Esophagus muscularis mucosa (tissue), 4 donors: Measurements from ENCODE around the gene PCDHB7. TPM values are rescaled to one million over a fixed set of nuclear protein-coding genes. Genes with fewer than 3 reads are reported as not detected.
A peak's percentile ranks its signal among the peaks of the same experiment; 100 is the strongest.
"Not testable (repeated sequence)": the region's sequence is repeated elsewhere in the genome, so short reads cannot be mapped to it uniquely, and the experiment has no call there.

Experiments
- DNase-seq: peaks from one replicate; pipeline ENCODE4 v3.0.0-alpha.2; 2017; ENCODE audit errors: extremely low spot score
- H3K27ac ChIP-seq, 4 donors: fragments of 200-600 bp; sonication (generic); replicated peaks in 1 of 4; 1 replicate in 3 of 4; 2 replicates in 1 of 4; pipeline ENCODE4 v1.5.1; 2016 to 2019; ENCODE audit warnings: mild to moderate bottlenecking in 1 of 4
- H3K27me3 ChIP-seq, 4 donors: fragments of 200-600 bp; sonication (generic); one replicate each; pipeline versions ENCODE4 v1.5.1 to v1.6.0; 2016 to 2019
- H3K36me3 ChIP-seq, 4 donors: fragments of 200-600 bp; sonication (generic); one replicate each; pipeline ENCODE4 v1.5.1; 2016 to 2019
- H3K4me1 ChIP-seq, 4 donors: fragments of 200-600 bp; sonication (generic); one replicate each; pipeline ENCODE4 v1.5.1; 2016 to 2019
- H3K4me3 ChIP-seq, 4 donors: fragments of 200-600 bp; sonication (generic); 1 replicate in 2 of 4; 2 replicates in 2 of 4; pipeline ENCODE4 v1.5.1; 2016 to 2019; ENCODE audit warnings: mild to moderate bottlenecking in 4 of 4, moderate library complexity in 1 of 4
- H3K9me3 ChIP-seq, 4 donors: fragments of 200-600 bp; sonication (generic); 1 replicate in 3 of 4; 2 replicates in 1 of 4; pipeline ENCODE4 v1.5.1; 2016 to 2019
- EP300 ChIP-seq: sonication (generic); formaldehyde crosslinking; IDR thresholded peaks from one replicate; pipeline ENCODE4 v1.6.1; 2017; ENCODE audit warnings: antibody characterized with exemption
- POLR2A ChIP-seq: fragments of 450-650 bp; IDR thresholded peaks from one replicate; pipeline ENCODE4 v1.6.1; 2017; ENCODE audit warnings: antibody characterized with exemption, moderate library complexity, mild to moderate bottlenecking, low read depth
- POLR2AphosphoS5 ChIP-seq, 2 donors: sonication (generic); formaldehyde crosslinking; IDR thresholded peaks; one replicate each; pipeline ENCODE4 v1.6.1; 2017; ENCODE audit warnings: antibody characterized with exemption in 2 of 2
- WGBS: methylation state at CpG from one replicate; pipeline ENCODE4 v1.1.5; 2018; 5-methylcytosine and 5-hydroxymethylcytosine counted together
- intact Hi-C: fragments of 100-400 bp; cut with DNase I; formaldehyde crosslinking; loops from one replicate; pipeline ENCODE4 v1.15.1; 2023
- total RNA-seq, 4 donors: library from RNA; depleted of rRNA; stranded (reverse); fragments of >200 nt; gene quantifications; one replicate each; pipeline versions ENCODE4 v1.1.0 to v1.2.1, GENCODE V29; 2016
- TF ChIP-seq, protein P1 (sequence below), 3 experiments: fragments of 200-600 bp in 2 of 3; fragments of 450-650 bp in 1 of 3; sonication (generic) in 2 of 3; IDR thresholded peaks; one replicate each; pipeline ENCODE4 v1.5.1; 2017 to 2019; ENCODE audit warnings: antibody characterized with exemption in 3 of 3, mild to moderate bottlenecking in 2 of 3, moderate library complexity in 1 of 3

The PCDHB7 gene
- total RNA-seq, 4 donors from 2014 or later, result 1.1 to 2.9 (median 2.5) TPM

- H3K9me3 ChIP-seq, result peaks cover 0 to 92% (median 55%) of the 10 kb centered on the region in 4 donors
Measured at GRCh38 chr5:141208478-141208877, 36.0 kb downstream of the PCDHB7 start, which contains the start of gene PCDHB12. Gene PCDHB12, plus strand, starts transcription at chr5:141208719. Its CDS starts 189 bp downstream, at chr5:141208908.

GRCh38 chr5:141210281-141210680 is 37.8 kb downstream of the PCDHB7 start:
- H3K36me3 ChIP-seq, H3K4me3 ChIP-seq, H3K4me1 ChIP-seq, H3K27ac ChIP-seq, DNase-seq: not testable (repeated sequence)
- intact Hi-C loops, result loop anchor here (10.0 kb wide), 1 partner anchor 355 kb away; no protein-coding TSS in a partner anchor
- Histone ChIP-seq H3K9me3 (peaks cover 0 to 90% (median 60%) of the 10 kb centered on the region in 4 donors), H3K27me3 (peaks cover 0 to 14% (median 0%) of the 10 kb centered on the region in 4 donors)
- 31% methylated on average over 17 of the region's 39 CpGs for WGBS

More at GRCh38 chr5:141208478-141208877, 36.0 kb downstream of the PCDHB7 start, which contains the start of gene PCDHB12:
- DNase-seq, result no peak
- no peak for TF ChIP-seq POLR2AphosphoS5 (IDR thresholded peaks at IDR 0.05)
- no peak for TF ChIP-seq EP300
- TF ChIP-seq POLR2A, result no peak
- TF ChIP-seq, protein P1, sequence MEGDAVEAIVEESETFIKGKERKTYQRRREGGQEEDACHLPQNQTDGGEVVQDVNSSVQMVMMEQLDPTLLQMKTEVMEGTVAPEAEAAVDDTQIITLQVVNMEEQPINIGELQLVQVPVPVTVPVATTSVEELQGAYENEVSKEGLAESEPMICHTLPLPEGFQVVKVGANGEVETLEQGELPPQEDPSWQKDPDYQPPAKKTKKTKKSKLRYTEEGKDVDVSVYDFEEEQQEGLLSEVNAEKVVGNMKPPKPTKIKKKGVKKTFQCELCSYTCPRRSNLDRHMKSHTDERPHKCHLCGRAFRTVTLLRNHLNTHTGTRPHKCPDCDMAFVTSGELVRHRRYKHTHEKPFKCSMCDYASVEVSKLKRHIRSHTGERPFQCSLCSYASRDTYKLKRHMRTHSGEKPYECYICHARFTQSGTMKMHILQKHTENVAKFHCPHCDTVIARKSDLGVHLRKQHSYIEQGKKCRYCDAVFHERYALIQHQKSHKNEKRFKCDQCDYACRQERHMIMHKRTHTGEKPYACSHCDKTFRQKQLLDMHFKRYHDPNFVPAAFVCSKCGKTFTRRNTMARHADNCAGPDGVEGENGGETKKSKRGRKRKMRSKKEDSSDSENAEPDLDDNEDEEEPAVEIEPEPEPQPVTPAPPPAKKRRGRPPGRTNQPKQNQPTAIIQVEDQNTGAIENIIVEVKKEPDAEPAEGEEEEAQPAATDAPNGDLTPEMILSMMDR (IDR thresholded peaks at IDR 0.05), result peak; percentile 6 to 24 (median 17)
- Histone ChIP-seq H3K27ac (no peak within 1 kb of the TSS), H3K36me3 (no peaks in the 10 kb centered on the region), H3K4me3 (peak within 1 kb of the TSS in 2 of 4 donors; percentile 28 to 30), H3K4me1 (no peaks in the 10 kb centered on the region), H3K27me3 (peaks cover 0 to 13% (median 0%) of the 10 kb centered on the region in 4 donors)
- intact Hi-C loops, result no loop called here
- WGBS, result 26% methylated on average over 11 of the region's 11 CpGs

- H3K27ac ChIP-seq, DNase-seq, H3K36me3 ChIP-seq, H3K4me1 ChIP-seq, H3K4me3 ChIP-seq: not testable (repeated sequence)
- intact Hi-C loops, result loop anchor here (10.0 kb wide), 1 partner anchor 354 kb away; no protein-coding TSS in a partner anchor
- H3K9me3 ChIP-seq, result peaks cover 0 to 88% (median 61%) of the 10 kb centered on the region in 4 donors
- peaks cover 0 to 19% (median 0%) of the 10 kb centered on the region in 4 donors for H3K27me3 ChIP-seq
- 16% methylated on average over 6 of the region's 27 CpGs for whole genome bisulfite sequencing
Measured at GRCh38 chr5:141210849-141211248, 38.4 kb downstream of the PCDHB7 start.

GRCh38 chr5:141213656-141214339 is 41.4 kb downstream of the PCDHB7 start, which contains the start of gene PCDHB13:
Gene PCDHB13, plus strand, starts transcription at chr5:141213919. Its CDS starts 205 bp downstream, at chr5:141214124.
- WGBS, result 16% methylated on average over 14 of the region's 18 CpGs
- peak within 1 kb of the TSS; percentile 12 to 43 (median 32) for H3K4me3 ChIP-seq

GRCh38 chr5:141214583-141214982 is 42.1 kb downstream of the PCDHB7 start:
- intact Hi-C loops, result loop anchor here (10.0 kb wide), 1 partner anchor 350 kb away; no protein-coding TSS in a partner anchor
- H3K4me1 ChIP-seq, H3K27ac ChIP-seq, H3K4me3 ChIP-seq, H3K36me3 ChIP-seq, DNase-seq: not testable (repeated sequence)
- Histone ChIP-seq H3K27me3 (peaks cover 0 to 16% (median 0%) of the 10 kb centered on the region in 4 donors), H3K9me3 (peaks cover 0 to 90% (median 63%) of the 10 kb centered on the region in 4 donors)
- WGBS, result 68% methylated on average over 7 of the region's 12 CpGs

More at GRCh38 chr5:141213656-141214339, 41.4 kb downstream of the PCDHB7 start, which contains the start of gene PCDHB13:
- Histone ChIP-seq H3K9me3 (peaks cover 0 to 90% (median 63%) of the 10 kb centered on the region in 4 donors), H3K27me3 (peaks cover 0 to 20% (median 0%) of the 10 kb centered on the region in 4 donors)
- H3K4me1 ChIP-seq, DNase-seq, H3K27ac ChIP-seq, H3K36me3 ChIP-seq: not testable (repeated sequence)
- intact Hi-C loops, result loop anchor here (10.0 kb wide), 1 partner anchor 351 kb away; no protein-coding TSS in a partner anchor
- TF ChIP-seq, protein P1 (IDR thresholded peaks at IDR 0.05), result peak; percentile 25 to 42 (median 36)

DNA sequence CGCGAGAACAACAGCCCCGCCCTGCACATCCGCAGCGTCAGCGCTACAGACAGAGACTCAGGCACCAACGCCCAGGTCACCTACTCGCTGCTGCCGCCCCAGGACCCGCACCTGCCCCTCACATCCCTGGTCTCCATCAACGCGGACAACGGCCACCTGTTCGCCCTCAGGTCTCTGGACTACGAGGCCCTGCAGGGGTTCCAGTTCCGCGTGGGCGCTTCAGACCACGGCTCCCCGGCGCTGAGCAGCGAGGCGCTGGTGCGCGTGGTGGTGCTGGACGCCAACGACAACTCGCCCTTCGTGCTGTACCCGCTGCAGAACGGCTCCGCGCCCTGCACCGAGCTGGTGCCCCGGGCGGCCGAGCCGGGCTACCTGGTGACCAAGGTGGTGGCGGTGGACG is 43.1 kb downstream of the PCDHB7 start:
- intact Hi-C loops, result loop anchor here (10.0 kb wide), 1 partner anchor 349 kb away; no protein-coding TSS in a partner anchor
- Histone ChIP-seq H3K9me3 (peaks cover 0 to 89% (median 64%) of the 10 kb centered on the region in 4 donors), H3K27me3 (peaks cover 0 to 10% (median 0%) of the 10 kb centered on the region in 4 donors)
- not testable (repeated sequence) for H3K27ac ChIP-seq, DNase-seq, H3K4me1 ChIP-seq, H3K4me3 ChIP-seq, H3K36me3 ChIP-seq
- WGBS, result 30% methylated on average over 20 of the region's 40 CpGs

GRCh38 chr5:141216035-141216434 is 43.6 kb downstream of the PCDHB7 start:
- not testable (repeated sequence) for H3K4me1 ChIP-seq, H3K27ac ChIP-seq, H3K36me3 ChIP-seq, DNase-seq, H3K4me3 ChIP-seq
- H3K27me3 ChIP-seq, result peaks cover 0 to 10% (median 0%) of the 10 kb centered on the region in 4 donors
- intact Hi-C loops, result loop anchor here (10.0 kb wide), 1 partner anchor 349 kb away; no protein-coding TSS in a partner anchor
- H3K9me3 ChIP-seq, result peaks cover 0 to 91% (median 66%) of the 10 kb centered on the region in 4 donors
- WGBS, result 22% methylated on average over 12 of the region's 26 CpGs
